Lung (tissue), 12 donors: ENCODE measurements around the gene OXSR1. TPM values are rescaled to one million over a fixed set of nuclear protein-coding genes. Genes with fewer than 3 reads are reported as not detected.
A peak's percentile ranks its signal among the peaks of the same experiment; 100 is the strongest.

ENCODE experiments used
- ATAC-seq: fragments of 200-7000 bp; cut with Tn5 transposase; one replicate; pipeline ENCODE4 v1.9.1; 2020; ENCODE audit warnings: moderate number of reproducible peaks; ENCODE audit not compliant: insufficient read depth, low FRiP score
- DNase-seq, 3 donors: peaks; one replicate each; pipeline ENCODE4 v3.0.0-alpha.2; 2013 to 2017
- H3K27ac ChIP-seq, 2 donors: one replicate each; pipeline ENCODE4 v1.5.1; 2013; ENCODE audit warnings: mild to moderate bottlenecking in 2 of 2, moderate library complexity in 2 of 2, control low read depth in 1 of 2, inconsistent platforms in 1 of 2, low read depth in 1 of 2, low read length in 1 of 2
- H3K27me3 ChIP-seq, 3 donors: one replicate each; pipeline ENCODE4 v1.5.1; 2013; ENCODE audit warnings: low read length in 2 of 3; ENCODE audit not compliant: control insufficient read depth in 3 of 3, insufficient read depth in 3 of 3
- H3K36me3 ChIP-seq, 4 donors: one replicate each; pipeline ENCODE4 v1.5.1; 2013; ENCODE audit warnings: low read length in 4 of 4, mild to moderate bottlenecking in 1 of 4, moderate library complexity in 1 of 4; ENCODE audit not compliant: control insufficient read depth in 4 of 4, insufficient read depth in 4 of 4
- H3K4me1 ChIP-seq, 5 donors: one replicate each; pipeline ENCODE4 v1.5.1; 2013; ENCODE audit warnings: low read length in 5 of 5, mild to moderate bottlenecking in 2 of 5, moderate library complexity in 1 of 5; ENCODE audit not compliant: control insufficient read depth in 5 of 5, insufficient read depth in 5 of 5
- H3K4me3 ChIP-seq: one replicate; pipeline ENCODE4 v1.5.1; 2013; ENCODE audit warnings: mild to moderate bottlenecking, control low read depth, moderate library complexity
- H3K9ac ChIP-seq, 2 donors: one replicate each; pipeline ENCODE4 v1.5.1; 2013; ENCODE audit warnings: low read length in 2 of 2, control low read depth in 1 of 2; ENCODE audit not compliant: insufficient read depth in 1 of 2
- H3K9me3 ChIP-seq, 4 donors: one replicate each; pipeline ENCODE4 v1.5.1; 2013; ENCODE audit warnings: low read length in 3 of 4, mild to moderate bottlenecking in 1 of 4, moderate library complexity in 1 of 4; ENCODE audit not compliant: control insufficient read depth in 4 of 4, insufficient read depth in 3 of 4
- CTCF ChIP-seq: IDR thresholded peaks from 2 replicates; pipeline ENCODE4 v1.5.1; 2012; ENCODE audit warnings: mild to moderate bottlenecking; ENCODE audit errors: control extremely low read depth, extremely low read depth
- WGBS, 2 donors: extraction: QIAGEN DNeasy Blood & Tissue Kit; methylation state at CpG; one replicate each; pipeline ENCODE4 v1.1.7; 2013; 5-methylcytosine and 5-hydroxymethylcytosine counted together
- polyA plus RNA-seq, 2 donors: library from polyadenylated mRNA; stranded (reverse); fragments of 200-250 nt; gene quantifications; one replicate each; pipeline ENCODE4 v1.2.1, GENCODE V29; 2013
- total RNA-seq, 2 donors: library from RNA; depleted of rRNA in 1 of 2; stranded (reverse); fragments of >200 nt in 1 of 2; gene quantifications; one replicate each; pipeline ENCODE4 v1.2.1, GENCODE V29; 2014 to 2021
- donor health status: control.
- donor health status: control.
- donor health status: Bipolar disorder and iron deficiency.
- donor health status: healthy.
- donor health status: DM: yes; HTN: yes; CAD: no.

OXSR1 gene
- total and polyA plus RNA-seq, 4 donors = 11.9 to 38.9 (median 24.9) TPM

GRCh38 chr3:38257583-38257982 is 92.2 kb downstream of the OXSR1 start:
- H3K9me3 ChIP-seq = no peaks in the 10 kb centered on the region
- TF ChIP-seq CTCF = no peak
- H3K9ac ChIP-seq = no peak overlapping the region
- no peak overlapping the region for H3K4me3 ChIP-seq
- no peak overlapping the region for H3K27ac ChIP-seq
- ATAC-seq = no peak
- no peaks in the 10 kb centered on the region for H3K4me1 ChIP-seq
- WGBS, 2 donors = 31 to 68% methylated on average over 1 of the region's 1 CpG
- peaks cover 0 to 18% (median 8%) of the 10 kb centered on the region in 4 donors for H3K36me3 ChIP-seq
- no peak for DNase-seq
- H3K27me3 ChIP-seq = no peaks in the 10 kb centered on the region

- no peak for ATAC-seq
- Histone ChIP-seq H3K9me3 (no peaks in the 10 kb centered on the region), H3K4me3 (no peak overlapping the region), H3K27me3 (no peaks in the 10 kb centered on the region), H3K4me1 (peaks cover 0 to 6% (median 0%) of the 10 kb centered on the region in 5 donors), H3K27ac (no peak overlapping the region), H3K9ac (no peak overlapping the region), H3K36me3 (no peaks in the 10 kb centered on the region)
- no peak for DNase-seq
- no peak for TF ChIP-seq CTCF
- WGBS, 2 donors = 93 to 96% methylated on average over 2 of the region's 2 CpGs
These were observed 95.1 kb downstream of the OXSR1 start for GRCh38 chr3:38260474-38260873.

GRCh38 chr3:38264353-38264771 is 99.0 kb downstream of the OXSR1 start:
- Histone ChIP-seq H3K4me1 (peaks cover 0 to 6% (median 0%) of the 10 kb centered on the region in 5 donors), H3K9me3 (no peaks in the 10 kb centered on the region), H3K36me3 (no peaks in the 10 kb centered on the region), H3K27me3 (no peaks in the 10 kb centered on the region), H3K9ac (no peak overlapping the region), H3K27ac (no peak overlapping the region), H3K4me3 (no peak overlapping the region)
- ATAC-seq = no peak
- TF ChIP-seq CTCF = no peak
- 0% methylated on average over 1 of the region's 1 CpG for WGBS, 2 donors
- no peak for DNase-seq

GRCh38 chr3:38264779-38265178 is 99.4 kb downstream of the OXSR1 start:
- H3K4me1 ChIP-seq = peaks cover 0 to 6% (median 0%) of the 10 kb centered on the region in 5 donors
- H3K9ac ChIP-seq = peak overlapping the region in 1 of 2 donors; percentile 6
- ATAC-seq (no peak), DNase-seq (no peak)
- TF ChIP-seq CTCF = no peak
- H3K27me3 ChIP-seq = no peaks in the 10 kb centered on the region
- no peak overlapping the region for H3K4me3 ChIP-seq
- no peaks in the 10 kb centered on the region for H3K9me3 ChIP-seq
- no peaks in the 10 kb centered on the region for H3K36me3 ChIP-seq
- no peak overlapping the region for H3K27ac ChIP-seq
- WGBS, 2 donors = 80 to 100% methylated on average over 1 of the region's 1 CpG
